ENCODE data around the gene GLYR1. TPM values are rescaled to one million over a fixed set of nuclear protein-coding genes. Genes with fewer than 3 reads are reported as not detected.

Gene GLYR1
- total RNA-seq, 1 donor from 2014 or later = 105 TPM

GRCh38 chr16:4876646-4877379, 29.7 kb upstream of the GLYR1 start:
- peaks cover 28% of the 10 kb centered on the region for H3K36me3 Mint-ChIP-seq
- H3K4me3 Mint-ChIP-seq = no peak overlapping the region
- peak overlapping the region; percentile 81 for H3K27ac Mint-ChIP-seq
- H3K9me3 Mint-ChIP-seq = no peaks in the 10 kb centered on the region
- H3K27me3 Mint-ChIP-seq (ENCODE audit: low read depth) = no peaks in the 10 kb centered on the region
- peaks cover 17% of the 10 kb centered on the region for H3K4me1 Mint-ChIP-seq
- no peak for DNase-seq (ENCODE audit: low spot score in 2 of 2, unreplicated experiment in 2 of 2)
- TF ChIP-seq, protein P1, sequence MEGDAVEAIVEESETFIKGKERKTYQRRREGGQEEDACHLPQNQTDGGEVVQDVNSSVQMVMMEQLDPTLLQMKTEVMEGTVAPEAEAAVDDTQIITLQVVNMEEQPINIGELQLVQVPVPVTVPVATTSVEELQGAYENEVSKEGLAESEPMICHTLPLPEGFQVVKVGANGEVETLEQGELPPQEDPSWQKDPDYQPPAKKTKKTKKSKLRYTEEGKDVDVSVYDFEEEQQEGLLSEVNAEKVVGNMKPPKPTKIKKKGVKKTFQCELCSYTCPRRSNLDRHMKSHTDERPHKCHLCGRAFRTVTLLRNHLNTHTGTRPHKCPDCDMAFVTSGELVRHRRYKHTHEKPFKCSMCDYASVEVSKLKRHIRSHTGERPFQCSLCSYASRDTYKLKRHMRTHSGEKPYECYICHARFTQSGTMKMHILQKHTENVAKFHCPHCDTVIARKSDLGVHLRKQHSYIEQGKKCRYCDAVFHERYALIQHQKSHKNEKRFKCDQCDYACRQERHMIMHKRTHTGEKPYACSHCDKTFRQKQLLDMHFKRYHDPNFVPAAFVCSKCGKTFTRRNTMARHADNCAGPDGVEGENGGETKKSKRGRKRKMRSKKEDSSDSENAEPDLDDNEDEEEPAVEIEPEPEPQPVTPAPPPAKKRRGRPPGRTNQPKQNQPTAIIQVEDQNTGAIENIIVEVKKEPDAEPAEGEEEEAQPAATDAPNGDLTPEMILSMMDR (IDR thresholded peaks at IDR 0.05; ENCODE audit: unreplicated experiment) = no peak

- H3K27me3 Mint-ChIP-seq (ENCODE audit: low read depth) = no peaks in the 10 kb centered on the region
- TF ChIP-seq, protein P1 (IDR thresholded peaks at IDR 0.05; ENCODE audit: unreplicated experiment) = no peak
- no peak overlapping the region for H3K4me3 Mint-ChIP-seq
- no peak for DNase-seq (ENCODE audit: low spot score in 2 of 2, unreplicated experiment in 2 of 2)
- no peaks in the 10 kb centered on the region for H3K9me3 Mint-ChIP-seq
- peaks cover 37% of the 10 kb centered on the region for H3K36me3 Mint-ChIP-seq
- H3K4me1 Mint-ChIP-seq = peaks cover 9% of the 10 kb centered on the region
- H3K27ac Mint-ChIP-seq = no peak overlapping the region
Observed at GRCh38 chr16:4874666-4875065, 27.6 kb upstream of the GLYR1 start.

DNA sequence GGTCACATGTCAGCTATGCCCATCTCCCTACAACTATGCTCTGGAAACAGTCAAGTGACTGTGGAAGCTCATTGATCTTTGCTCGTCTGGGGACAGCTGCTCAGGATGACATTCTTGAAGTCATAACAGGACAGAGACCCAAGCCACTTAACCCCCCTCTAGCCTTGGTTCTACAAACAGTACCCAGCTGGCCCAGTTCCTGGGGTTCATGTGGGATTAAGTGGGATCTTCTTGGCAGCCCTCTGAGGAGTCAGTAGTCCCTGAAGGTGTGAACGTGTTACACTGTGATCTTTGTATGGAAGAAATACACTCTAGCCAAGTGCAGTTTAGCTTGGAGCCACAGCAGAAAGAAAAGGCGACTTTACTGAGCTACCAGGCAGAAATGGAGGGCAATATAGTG, 26.0 kb upstream of the GLYR1 start:
- H3K27me3 Mint-ChIP-seq (ENCODE audit: low read depth) = no peaks in the 10 kb centered on the region
- TF ChIP-seq, protein P1 (IDR thresholded peaks at IDR 0.05; ENCODE audit: unreplicated experiment) = no peak
- H3K4me3 Mint-ChIP-seq = no peak overlapping the region
- H3K9me3 Mint-ChIP-seq = no peaks in the 10 kb centered on the region
- H3K36me3 Mint-ChIP-seq = peaks cover 36% of the 10 kb centered on the region
- H3K27ac Mint-ChIP-seq = no peak overlapping the region
- no peak for DNase-seq (ENCODE audit: low spot score in 2 of 2, unreplicated experiment in 2 of 2)
- H3K4me1 Mint-ChIP-seq = peaks cover 11% of the 10 kb centered on the region

DNA sequence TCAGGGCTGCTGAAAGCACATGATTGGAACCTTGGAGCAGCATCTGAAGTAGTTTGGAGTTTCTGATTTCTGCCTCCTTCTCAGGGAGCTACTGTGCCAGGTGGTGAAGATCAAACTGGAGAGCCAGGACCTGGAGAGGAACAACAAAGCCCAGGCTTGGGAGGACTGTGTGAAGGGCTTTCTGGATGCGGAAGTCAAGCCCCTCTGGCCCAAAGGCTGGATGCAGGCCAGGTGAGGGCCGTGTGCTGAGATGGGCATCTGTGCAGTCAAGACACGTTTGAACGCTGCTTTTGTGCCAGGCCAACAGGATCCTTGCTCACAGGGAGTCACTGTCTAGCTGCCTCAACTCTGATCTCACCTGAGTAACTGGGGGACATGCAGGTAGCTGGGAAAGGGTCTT, 24.0 kb upstream of the GLYR1 start:
- TF ChIP-seq, protein P1 (IDR thresholded peaks at IDR 0.05; ENCODE audit: unreplicated experiment) = no peak
- no peak overlapping the region for H3K4me3 Mint-ChIP-seq
- DNase-seq (ENCODE audit: low spot score in 2 of 2, unreplicated experiment in 2 of 2) = no peak
- H3K9me3 Mint-ChIP-seq = no peaks in the 10 kb centered on the region
- H3K36me3 Mint-ChIP-seq = peaks cover 31% of the 10 kb centered on the region
- no peaks in the 10 kb centered on the region for H3K27me3 Mint-ChIP-seq (ENCODE audit: low read depth)
- H3K4me1 Mint-ChIP-seq = peaks cover 3% of the 10 kb centered on the region
- no peak overlapping the region for H3K27ac Mint-ChIP-seq

DNA sequence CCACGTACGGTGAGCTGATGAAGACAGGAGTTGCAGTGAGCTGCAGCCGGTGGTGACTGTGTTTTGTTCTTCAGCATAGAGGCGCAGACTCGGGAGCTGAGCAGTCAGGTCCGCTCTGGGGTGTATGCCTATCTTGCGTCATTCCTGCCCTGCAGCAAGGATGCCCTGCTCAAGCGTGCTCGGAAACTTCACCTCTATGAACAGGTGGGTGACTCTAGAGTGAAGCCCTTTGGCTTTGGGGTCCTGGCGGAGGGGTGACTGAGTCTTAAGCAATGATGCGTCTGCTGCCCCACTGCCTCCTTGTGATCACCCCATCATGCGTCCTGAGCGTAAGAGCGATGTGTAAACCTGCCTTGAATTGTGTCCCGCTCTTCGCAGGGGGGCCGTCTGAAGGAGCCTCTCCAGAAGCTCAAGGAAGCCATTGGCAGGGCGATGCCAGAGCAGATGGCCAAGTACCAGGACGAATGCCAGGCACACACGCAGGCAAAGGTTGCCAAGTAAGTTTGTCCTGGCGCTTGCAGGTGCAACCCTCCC, 23.1 kb upstream of the GLYR1 start:
- no peaks in the 10 kb centered on the region for H3K27me3 Mint-ChIP-seq (ENCODE audit: low read depth)
- TF ChIP-seq, protein P1 (IDR thresholded peaks at IDR 0.05; ENCODE audit: unreplicated experiment) = no peak
- DNase-seq (ENCODE audit: low spot score in 2 of 2, unreplicated experiment in 2 of 2) = no peak
- H3K27ac Mint-ChIP-seq = no peak overlapping the region
- H3K4me3 Mint-ChIP-seq = no peak overlapping the region
- H3K9me3 Mint-ChIP-seq = no peaks in the 10 kb centered on the region
- peaks cover 3% of the 10 kb centered on the region for H3K4me1 Mint-ChIP-seq
- peaks cover 25% of the 10 kb centered on the region for H3K36me3 Mint-ChIP-seq

All from mesothelial cell of epicardium (in vitro differentiated cells).